NCI-H526 treated with DMSO at 0.1 percent for 48 hours (cell line): Measurements from ENCODE around the gene CPN1.

Source experiments
- DNase-seq: peaks from one replicate; lab custom pipeline; 2025; lab: John Stamatoyannopoulos, UW

Gene CPN1

GRCh38 chr10:100076750-100077149, 4.9 kb downstream of the CPN1 start:
- no peak for DNase-seq

GRCh38 chr10:100075426-100076220, 6.0 kb downstream of the CPN1 start:
- DNase-seq: no peak

DNA sequence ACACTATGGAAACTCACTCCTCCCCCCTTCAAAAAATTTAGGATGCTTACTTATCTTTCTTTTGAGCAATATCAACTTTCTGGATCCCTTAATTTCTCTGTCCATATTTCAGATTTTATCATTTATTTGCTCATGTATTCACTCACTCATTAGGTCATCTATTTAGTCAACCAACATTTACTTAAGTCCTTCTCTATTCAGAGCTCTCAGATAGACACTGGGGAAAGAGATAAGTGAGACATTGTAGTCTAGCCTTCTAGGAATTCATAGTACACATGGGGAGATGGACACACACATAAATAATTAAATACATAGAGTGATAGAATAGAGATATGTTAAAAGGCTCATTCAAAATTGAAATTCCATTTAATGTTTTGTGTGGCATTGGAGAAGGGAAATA, 9.2 kb downstream of the CPN1 start:
- no peak for DNase-seq

DNA sequence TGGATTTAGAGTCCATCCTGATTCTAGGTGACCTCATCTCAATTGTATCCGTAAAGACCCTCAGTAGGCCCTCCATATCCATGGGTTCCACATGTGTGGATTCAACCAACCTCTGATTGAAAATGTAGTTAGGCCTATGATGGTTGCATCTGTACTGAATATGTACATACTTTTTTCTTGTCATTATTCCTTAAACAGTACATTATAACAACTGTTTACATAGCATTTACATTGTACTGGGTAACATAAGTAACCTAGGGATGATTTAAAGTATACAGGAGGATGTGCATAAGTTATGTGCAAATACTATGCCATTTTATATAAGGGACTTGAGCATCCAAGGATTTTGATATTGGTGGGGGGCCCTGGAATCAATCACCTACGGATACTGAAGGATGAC, 10.1 kb downstream of the CPN1 start:
- DNase-seq: no peak

GRCh38 chr10:100067466-100067865, 14.2 kb downstream of the CPN1 start:
- DNase-seq: no peak

DNA sequence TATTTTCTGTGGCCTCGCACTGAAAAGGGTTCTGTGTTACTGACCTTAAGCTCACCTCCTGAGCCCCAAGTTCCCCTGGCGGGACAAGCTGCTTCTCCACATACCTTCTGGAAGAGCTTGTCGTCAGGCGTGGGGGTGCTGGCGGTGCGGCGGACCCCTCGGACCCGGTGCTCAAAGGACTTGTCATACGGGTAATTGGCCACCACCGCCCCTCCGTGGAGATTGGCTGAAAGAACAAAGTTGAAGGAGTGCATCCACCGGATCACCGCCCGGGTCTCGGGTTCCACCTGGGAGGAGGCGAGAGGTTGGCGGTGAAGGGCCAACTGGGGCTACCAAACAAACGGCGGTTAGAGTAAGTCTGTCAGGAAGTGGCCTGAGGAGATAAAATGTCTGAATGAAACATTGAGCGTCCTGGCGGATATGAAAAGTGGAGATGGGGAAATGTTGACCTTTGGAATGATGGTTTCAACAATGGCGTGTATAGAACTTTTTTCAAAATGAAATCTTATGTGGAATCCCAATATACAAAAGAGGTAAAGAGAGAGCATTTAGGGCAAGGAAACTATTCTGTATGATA, 16.5 kb downstream of the CPN1 start:
- no peak for DNase-seq

GRCh38 chr10:100061401-100061800, 20.3 kb downstream of the CPN1 start:
- DNase-seq: no peak

- DNase-seq: no peak
Observed at GRCh38 chr10:100057948-100058347, 23.7 kb downstream of the CPN1 start.

DNA sequence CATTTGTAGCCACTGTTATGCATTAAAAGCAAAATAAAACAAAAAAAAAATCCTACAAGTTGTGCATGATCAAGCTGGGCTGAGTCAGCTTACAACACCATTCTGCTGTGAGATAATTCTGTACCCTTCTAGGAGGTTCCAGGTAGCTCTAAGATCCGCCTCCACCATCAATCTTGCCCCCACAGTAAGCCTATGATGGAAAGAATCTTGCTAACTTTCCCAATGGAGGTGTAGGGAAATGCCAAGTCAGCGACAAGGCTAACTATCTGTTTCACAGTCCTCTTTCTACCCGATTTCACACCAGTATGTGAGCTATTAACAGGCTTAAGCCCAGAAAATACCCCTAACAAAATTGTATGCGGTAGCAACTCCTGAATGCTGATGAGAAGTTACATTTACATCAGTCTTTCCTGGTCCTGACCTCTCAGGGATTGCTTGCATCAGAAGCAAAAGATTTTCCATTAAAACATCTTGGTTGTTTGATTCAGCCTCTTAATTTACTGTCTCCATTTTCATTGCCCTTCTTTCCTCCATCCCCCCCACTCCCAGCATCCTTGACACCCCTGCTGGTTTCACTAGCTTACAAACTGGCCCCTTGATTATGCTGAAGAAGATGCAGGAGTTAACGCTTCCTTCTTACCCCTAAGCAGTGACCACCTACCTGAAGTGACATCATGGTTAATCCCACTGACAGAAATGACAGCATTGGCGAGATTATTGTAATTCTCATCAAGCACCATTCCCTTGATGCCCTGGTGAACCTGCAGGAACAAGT, 27.8 kb downstream of the CPN1 start:
- no peak for DNase-seq

DNA sequence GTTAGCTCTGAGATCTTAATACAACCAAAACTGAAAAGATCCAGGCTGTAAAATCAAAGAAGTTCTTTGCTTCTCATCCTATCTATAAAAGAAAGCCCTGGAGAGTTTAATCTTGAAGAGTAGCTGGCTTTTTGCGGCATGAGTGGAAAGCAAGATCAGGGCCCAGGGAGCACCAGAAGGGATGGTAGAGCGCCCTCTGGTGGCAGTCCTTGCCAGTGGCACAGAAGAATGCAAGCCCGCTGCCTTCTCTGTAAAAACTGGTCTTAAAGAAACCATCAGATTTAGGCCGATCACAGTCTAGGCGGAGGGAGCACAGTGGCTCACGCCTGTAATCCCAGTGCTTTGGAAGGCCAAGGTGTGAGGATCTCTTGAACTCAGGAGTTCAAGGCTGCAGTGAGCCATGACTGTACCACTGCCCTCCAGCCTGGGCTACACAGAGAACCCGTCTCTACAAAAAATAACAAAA, 35.6 kb downstream of the CPN1 start:
- DNase-seq: peak; percentile 48

GRCh38 chr10:100045592-100045991, 36.1 kb downstream of the CPN1 start:
- no peak for DNase-seq

GRCh38 chr10:100043796-100044195, 37.9 kb downstream of the CPN1 start:
- no peak for DNase-seq

DNA sequence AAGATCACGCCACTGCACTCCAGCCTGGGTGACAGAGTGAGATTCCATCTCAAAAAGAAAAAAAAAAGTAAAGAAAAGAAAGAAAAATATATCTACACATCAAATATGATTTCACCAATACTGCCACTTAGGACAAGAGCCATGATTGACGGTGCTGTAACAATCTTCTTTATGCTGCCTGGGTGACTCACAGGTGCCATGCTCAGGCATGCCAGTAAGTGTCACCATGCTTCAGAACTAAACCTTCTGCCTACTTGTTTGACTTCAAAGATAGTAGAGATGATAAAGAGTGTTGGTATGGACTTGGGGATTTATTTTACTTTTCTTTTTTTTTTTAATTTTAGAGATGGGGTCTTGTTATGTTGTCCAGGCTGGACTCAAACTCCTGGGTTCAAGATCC, 38.3 kb downstream of the CPN1 start:
- no peak for DNase-seq

DNA sequence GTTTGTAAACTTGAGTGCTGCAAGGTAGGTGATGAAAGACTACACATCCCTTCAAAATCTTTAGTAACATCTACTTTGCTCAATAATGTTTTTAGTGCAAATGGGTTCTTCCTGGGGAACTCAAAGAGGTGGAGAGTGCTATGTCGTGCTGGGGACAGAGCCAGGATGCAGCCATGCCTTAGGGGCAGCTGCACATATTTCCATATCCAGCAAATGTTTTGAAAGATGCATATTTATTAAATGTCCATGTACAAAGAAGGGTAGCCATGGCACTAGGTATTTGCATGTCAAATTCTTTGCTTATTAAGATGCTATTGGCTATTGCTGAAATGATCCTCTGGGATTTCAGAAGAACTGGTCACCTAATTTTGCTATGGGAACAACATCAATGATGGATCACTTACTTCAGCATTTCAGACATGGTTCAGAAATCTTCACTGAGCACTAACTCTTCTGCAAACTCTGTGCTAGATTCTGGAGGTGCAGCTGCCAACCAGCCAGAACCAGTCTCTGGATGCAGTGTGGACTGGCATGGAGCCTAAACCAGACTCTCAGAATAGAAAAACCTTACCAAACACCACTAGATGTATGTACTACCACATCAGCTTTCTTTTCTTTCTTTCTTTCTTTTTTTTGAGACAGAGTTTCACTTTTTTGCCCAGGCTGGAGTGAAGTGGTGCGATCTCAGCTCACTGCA, 40.2 kb downstream of the CPN1 start:
- DNase-seq: peak; percentile 87

DNA sequence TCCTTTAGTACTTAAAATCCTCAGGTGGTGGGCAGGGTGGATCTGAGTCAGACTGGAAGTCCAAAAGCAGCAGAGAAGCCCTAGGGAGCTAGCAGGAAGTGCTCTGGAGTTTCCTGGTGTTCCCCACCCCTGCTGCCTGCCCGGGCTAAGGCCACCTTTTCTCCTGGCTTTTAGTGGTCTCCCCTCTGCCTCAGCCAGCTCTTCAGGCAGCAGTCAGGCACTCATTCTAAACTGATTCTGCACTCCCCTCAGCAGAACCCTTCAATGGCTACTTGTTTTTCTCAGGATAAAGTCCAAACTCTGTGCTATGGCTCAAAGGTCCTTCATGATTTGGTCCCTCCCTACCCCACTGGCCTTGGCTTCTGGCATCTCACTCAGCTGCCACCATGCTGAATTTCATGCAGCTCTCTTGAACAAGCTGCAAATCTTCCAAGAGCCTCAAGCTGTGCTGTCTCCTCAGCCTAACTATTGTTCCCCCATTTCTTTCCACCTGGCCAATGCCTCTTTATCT, 43.1 kb downstream of the CPN1 start:
- no peak for DNase-seq

- no peak for DNase-seq
Observed at GRCh38 chr10:100037758-100038315, 43.8 kb downstream of the CPN1 start.

DNA sequence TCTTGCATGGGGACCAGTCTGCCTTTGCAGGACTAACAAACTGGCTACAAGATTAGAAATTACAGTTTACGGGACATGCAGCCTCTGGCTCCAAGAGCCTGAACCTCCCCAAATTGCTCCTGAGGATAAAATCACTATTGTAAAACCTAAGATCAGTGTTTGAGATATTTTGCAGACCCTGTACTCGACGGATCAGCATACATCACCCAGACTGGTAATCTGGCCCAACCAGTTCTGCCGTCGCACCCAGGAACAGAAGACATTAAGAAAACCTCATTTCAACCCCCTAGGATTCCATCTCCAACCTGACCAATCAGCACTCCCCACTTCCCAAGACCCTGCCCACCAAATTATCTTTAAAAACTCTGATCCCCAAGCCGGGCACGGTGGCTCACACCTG, 44.8 kb downstream of the CPN1 start:
- DNase-seq: no peak

DNA sequence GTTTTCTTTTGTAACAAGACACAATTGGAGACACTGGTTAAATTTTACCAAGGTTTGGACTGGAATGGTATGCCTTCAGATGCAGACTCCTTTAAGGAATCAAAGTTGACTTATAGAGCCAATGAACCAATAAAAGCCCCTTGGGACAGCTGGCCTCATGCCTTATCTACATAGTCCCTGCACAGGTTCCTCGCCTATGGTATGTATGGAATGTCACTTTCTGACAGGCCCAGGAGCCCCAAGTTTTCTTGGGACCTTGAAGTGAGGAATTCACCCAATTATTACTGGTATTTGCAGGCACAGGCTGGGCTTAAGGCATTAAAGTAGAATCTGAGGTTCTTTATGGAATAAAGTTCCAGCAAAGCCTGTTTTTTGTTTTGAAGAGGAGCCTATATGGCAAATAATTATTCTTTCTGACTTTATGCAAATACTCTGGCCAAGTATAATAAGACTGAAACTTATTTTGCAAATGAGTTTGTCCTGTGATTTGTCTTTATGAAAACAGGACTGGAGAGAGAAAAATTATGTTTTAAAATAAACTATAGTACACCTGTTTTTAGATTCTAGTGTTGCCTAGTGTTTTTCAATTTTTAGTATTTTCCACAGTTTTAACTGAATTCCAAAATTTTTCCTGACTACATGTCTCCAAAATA, 47.8 kb downstream of the CPN1 start:
- no peak for DNase-seq

GRCh38 chr10:100027416-100027815, 54.3 kb downstream of the CPN1 start:
- DNase-seq: no peak

GRCh38 chr10:100025576-100025975, 56.1 kb downstream of the CPN1 start:
- no peak for DNase-seq

DNA sequence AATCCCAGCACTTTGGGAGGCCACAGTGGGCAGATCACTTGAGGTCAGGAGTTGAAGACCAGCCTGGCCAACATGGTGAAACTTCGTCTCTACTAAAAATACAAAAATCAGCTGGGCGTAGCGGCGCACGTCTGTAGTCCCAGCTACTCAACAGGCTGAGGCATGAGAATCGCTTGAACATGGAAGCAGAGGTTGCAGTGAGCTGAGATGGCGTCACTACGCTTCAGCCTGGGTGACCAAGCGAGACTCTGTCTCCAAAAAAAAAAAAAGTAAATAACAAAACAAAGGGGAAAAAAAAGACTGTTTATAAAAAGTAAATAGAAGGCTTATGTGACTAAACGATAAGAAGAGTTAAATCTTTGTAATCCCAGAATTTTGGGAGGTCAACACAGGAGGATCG, 56.9 kb downstream of the CPN1 start:
- DNase-seq: no peak
